OCI-LY1 (cell line): ENCODE results near the gene FAM236D.
"Not testable (repeated sequence)": the region's sequence is repeated elsewhere in the genome, so short reads cannot be mapped to it uniquely, and the experiment has no call there.

ENCODE experiments used
- H2AFZ ChIP-seq: fragments of 200-600 bp; sonication (generic), shearing (Covaris generic); 2 replicates; pipeline ENCODE4 v1.6.0; 2014; ENCODE audit warnings: antibody characterized with exemption, mild to moderate bottlenecking, low read length
- H3F3A ChIP-seq: fragments of 200-600 bp; sonication (generic), shearing (Covaris generic); 2 replicates; pipeline ENCODE4 v1.6.0; 2014; ENCODE audit warnings: mild to moderate bottlenecking, antibody characterized with exemption, low read length, moderate library complexity; ENCODE audit not compliant: insufficient read depth
- H3K27ac ChIP-seq: fragments of 200-600 bp; sonication (generic); 2 replicates; pipeline ENCODE4 v1.5.1; 2014; ENCODE audit warnings: low read length, mixed run types, mild to moderate bottlenecking, low read depth; ENCODE audit not compliant: poor library complexity, severe bottlenecking
- H3K27me3 ChIP-seq: fragments of 200-600 bp; sonication (generic); 2 replicates; pipeline ENCODE4 v1.6.0; 2014; ENCODE audit warnings: antibody characterized with exemption, mild to moderate bottlenecking, low read length, moderate library complexity; ENCODE audit not compliant: insufficient read depth
- H3K36me3 ChIP-seq: fragments of 200-600 bp; sonication (generic); 2 replicates; pipeline ENCODE4 v1.6.1; 2014; ENCODE audit warnings: mild to moderate bottlenecking, antibody characterized with exemption, low read length, moderate library complexity, mixed read lengths; ENCODE audit not compliant: insufficient read depth
- H3K4me1 ChIP-seq: fragments of 200-600 bp; sonication (generic); 2 replicates; pipeline ENCODE4 v1.5.1; 2014; ENCODE audit warnings: mild to moderate bottlenecking, low read length, moderate library complexity; ENCODE audit not compliant: insufficient read depth, severe bottlenecking
- H3K4me2 ChIP-seq: fragments of 200-600 bp; sonication (generic), shearing (Covaris generic); 2 replicates; pipeline ENCODE4 v1.6.1; 2014; ENCODE audit warnings: low read length
- H3K4me3 ChIP-seq: fragments of 200-600 bp; sonication (generic); 2 replicates; pipeline ENCODE4 v1.5.1; 2014; ENCODE audit warnings: low read length, low read depth, mild to moderate bottlenecking, mixed read lengths; ENCODE audit not compliant: poor library complexity, severe bottlenecking
- H3K79me2 ChIP-seq: fragments of 200-600 bp; shearing (Covaris generic); 2 replicates; pipeline ENCODE4 v1.6.1; 2016; ENCODE audit warnings: mixed run types, low read length, mixed read lengths; ENCODE audit not compliant: insufficient read depth
- H3K9ac ChIP-seq: fragments of 200-600 bp; sonication (generic), shearing (Covaris generic); 2 replicates; pipeline ENCODE4 v1.6.1; 2014; ENCODE audit warnings: mild to moderate bottlenecking, low read length, mixed read lengths
- H3K9me2 ChIP-seq: fragments of 200-600 bp; sonication (generic), shearing (Covaris generic); 2 replicates; pipeline ENCODE4 v1.6.1; 2014; ENCODE audit warnings: low read depth, mild to moderate bottlenecking, low read length, mixed read lengths
- H3K9me3 ChIP-seq: fragments of 200-600 bp; shearing (Covaris generic); 2 replicates; pipeline ENCODE4 v1.6.1; 2014; ENCODE audit warnings: low read length, mixed read lengths
- H4K20me1 ChIP-seq: fragments of 200-600 bp; sonication (generic), shearing (Covaris generic); 2 replicates; pipeline ENCODE4 v1.6.0; 2016; ENCODE audit warnings: mild to moderate bottlenecking, low read length; ENCODE audit not compliant: insufficient read depth

FAM236D gene

GRCh38 chrX:72778146-72778545 is 29.9 kb downstream of the FAM236D start:
- not testable (repeated sequence) for H3K27me3 ChIP-seq, H3K9me3 ChIP-seq, H3K9ac ChIP-seq, H2AFZ ChIP-seq, H3K27ac ChIP-seq, H4K20me1 ChIP-seq, H3K9me2 ChIP-seq, H3F3A ChIP-seq, H3K36me3 ChIP-seq, H3K4me2 ChIP-seq, H3K4me3 ChIP-seq, H3K4me1 ChIP-seq, H3K79me2 ChIP-seq

- H3K9ac ChIP-seq, H3K4me1 ChIP-seq, H3K4me3 ChIP-seq, H2AFZ ChIP-seq, H3K9me3 ChIP-seq, H3F3A ChIP-seq, H3K79me2 ChIP-seq, H4K20me1 ChIP-seq, H3K27ac ChIP-seq, H3K4me2 ChIP-seq, H3K36me3 ChIP-seq, H3K27me3 ChIP-seq, H3K9me2 ChIP-seq: not testable (repeated sequence)
Observed at GRCh38 chrX:72777467-72777790, 30.6 kb downstream of the FAM236D start.

- H3K4me3 ChIP-seq, H3K4me1 ChIP-seq, H3K36me3 ChIP-seq, H3F3A ChIP-seq, H3K27ac ChIP-seq, H2AFZ ChIP-seq, H3K79me2 ChIP-seq, H4K20me1 ChIP-seq, H3K9me3 ChIP-seq, H3K4me2 ChIP-seq, H3K9ac ChIP-seq, H3K9me2 ChIP-seq, H3K27me3 ChIP-seq: not testable (repeated sequence)
Observed at GRCh38 chrX:72776653-72777466, 31.1 kb downstream of the FAM236D start, which contains the start of gene DMRTC1B. Gene DMRTC1B (plus strand): TSS chrX:72776890. CDS start chrX:72845136, 68,246 bp downstream.

- H3K4me2 ChIP-seq, H3K9me2 ChIP-seq, H3F3A ChIP-seq, H3K4me3 ChIP-seq, H3K9ac ChIP-seq, H3K27ac ChIP-seq, H4K20me1 ChIP-seq, H2AFZ ChIP-seq, H3K36me3 ChIP-seq, H3K79me2 ChIP-seq, H3K27me3 ChIP-seq, H3K4me1 ChIP-seq, H3K9me3 ChIP-seq: not testable (repeated sequence)
Observed at GRCh38 chrX:72760454-72760853, 47.6 kb downstream of the FAM236D start.
